SK-N-MC (cell line): ENCODE measurements around the gene DIMT1.

Source experiments
- DNase-seq: peaks from one replicate; pipeline ENCODE4 v3.0.0-alpha.2; 2011; ENCODE audit warnings: low read depth, low spot score
- H3K27ac ChIP-seq: fragments of 200-600 bp; sonication (generic); 2 replicates; pipeline ENCODE4 v1.5.1; 2016; ENCODE audit warnings: mixed run types
- H3K36me3 ChIP-seq: fragments of 200-600 bp; sonication (generic); 2 replicates; pipeline ENCODE4 v1.6.1; 2017; ENCODE audit warnings: antibody characterized with exemption, low read length, mixed read lengths; ENCODE audit not compliant: insufficient read depth
- H3K4me3 ChIP-seq: fragments of 200-600 bp; sonication (generic); 2 replicates; pipeline ENCODE4 v1.5.1; 2016
- H3K9ac ChIP-seq: fragments of 200-600 bp; sonication (generic); 2 replicates; pipeline ENCODE4 v1.8.0; 2017; ENCODE audit warnings: mixed run types, mixed read lengths; ENCODE audit not compliant: insufficient read length
- H3K9me3 ChIP-seq: fragments of 200-600 bp; sonication (generic); 2 replicates; pipeline ENCODE4 v1.6.1; 2017; ENCODE audit warnings: low read depth, mild to moderate bottlenecking, antibody characterized with exemption, low read length, moderate library complexity, mixed read lengths
- EZH2 ChIP-seq: fragments of 200-600 bp; sonication (generic); IDR thresholded peaks from one replicate; pipeline ENCODE4 v1.6.1; 2017; ENCODE audit warnings: antibody characterized with exemption
- FOXP2 ChIP-seq: optimal IDR thresholded peaks from 2 replicates; pipeline ENCODE3; 2011; ENCODE audit warnings: mild to moderate bottlenecking, moderate library complexity; ENCODE audit not compliant: insufficient read depth; ENCODE audit errors: extremely low read length, control extremely low read depth
- POLR2AphosphoS5 ChIP-seq: IDR thresholded peaks from 2 replicates; pipeline ENCODE4 v1.6.1; 2012; ENCODE audit warnings: mild to moderate bottlenecking, low read depth, low read length, borderline replicate concordance

The DIMT1 gene

DNA sequence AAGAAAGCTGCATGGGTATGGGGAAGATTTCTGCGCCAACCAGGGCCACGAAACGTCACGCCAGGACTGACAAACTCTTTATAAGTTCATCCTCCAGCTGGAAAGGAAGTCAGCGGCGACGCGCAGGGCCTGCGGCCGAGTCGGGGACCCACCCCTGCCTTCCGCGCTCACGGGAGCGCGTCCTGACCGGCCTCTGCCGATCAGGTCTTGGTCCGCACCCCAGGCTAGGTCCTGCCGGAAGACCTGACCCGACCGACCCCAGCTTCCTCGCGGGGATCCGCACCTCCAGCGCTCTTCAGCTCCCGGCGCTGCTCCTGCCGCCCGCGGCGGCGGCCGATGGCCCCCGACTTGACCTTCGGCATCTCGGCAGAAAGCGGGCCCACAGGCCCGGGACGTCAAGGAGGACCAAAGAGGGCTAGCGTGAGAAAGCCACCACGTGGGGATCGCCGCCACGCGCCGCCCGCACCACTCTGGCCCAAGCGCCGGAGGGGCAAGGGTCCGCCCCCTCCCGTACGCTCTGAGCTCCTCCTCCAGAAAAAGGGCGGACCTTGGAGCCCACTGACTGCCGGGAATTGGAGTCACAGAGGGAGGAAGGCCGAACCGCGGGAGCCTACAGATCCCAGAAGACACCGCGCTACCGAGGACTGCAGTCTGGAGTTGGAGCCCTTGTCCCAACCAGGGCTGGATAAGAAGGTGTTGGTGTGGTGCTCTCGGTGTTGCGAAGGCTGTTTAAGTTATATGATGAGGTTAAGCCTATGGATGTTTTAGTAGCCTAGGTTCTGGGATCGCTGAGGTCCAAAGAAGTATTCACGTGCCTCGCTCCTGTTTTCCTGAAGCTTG lies at the start of gene DIMT1:
DIMT1 (minus strand) TSS at position 495 of the 840 bp plus-strand sequence; CDS start at position 362, 133 bp downstream.
- Histone ChIP-seq H3K27ac (peak within 1 kb of the TSS; percentile 94), H3K9me3 (no peaks in the 10 kb centered on the region), H3K4me3 (peak within 1 kb of the TSS; percentile 94), H3K9ac (peak within 1 kb of the TSS; percentile 91), H3K36me3 (peaks cover 21% of the 10 kb centered on the region)
- TF ChIP-seq FOXP2: no peak
- no peak for TF ChIP-seq EZH2
- TF ChIP-seq POLR2AphosphoS5: peak; percentile 98
- peak; percentile 79 for DNase-seq

GRCh38 chr5:62450259-62450658 lies 46.6 kb upstream of the DIMT1 start:
- TF ChIP-seq EZH2 (no peak), POLR2AphosphoS5 (no peak), FOXP2 (no peak)
- no peak overlapping the region for H3K27ac ChIP-seq
- no peaks in the 10 kb centered on the region for H3K9me3 ChIP-seq
- peaks cover 35% of the 10 kb centered on the region for H3K36me3 ChIP-seq
- H3K9ac ChIP-seq: no peak overlapping the region
- DNase-seq: no peak
- no peak overlapping the region for H3K4me3 ChIP-seq

- Histone ChIP-seq H3K4me3 (no peak overlapping the region), H3K9ac (no peak overlapping the region), H3K27ac (no peak overlapping the region), H3K9me3 (no peaks in the 10 kb centered on the region), H3K36me3 (peaks cover 37% of the 10 kb centered on the region)
- TF ChIP-seq POLR2AphosphoS5 (no peak), FOXP2 (no peak), EZH2 (no peak)
- no peak for DNase-seq
Observed at GRCh38 chr5:62448528-62448927, 44.8 kb upstream of the DIMT1 start.

- no peak overlapping the region for H3K4me3 ChIP-seq
Observed at GRCh38 chr5:62432621-62433064, 28.9 kb upstream of the DIMT1 start.

DNA sequence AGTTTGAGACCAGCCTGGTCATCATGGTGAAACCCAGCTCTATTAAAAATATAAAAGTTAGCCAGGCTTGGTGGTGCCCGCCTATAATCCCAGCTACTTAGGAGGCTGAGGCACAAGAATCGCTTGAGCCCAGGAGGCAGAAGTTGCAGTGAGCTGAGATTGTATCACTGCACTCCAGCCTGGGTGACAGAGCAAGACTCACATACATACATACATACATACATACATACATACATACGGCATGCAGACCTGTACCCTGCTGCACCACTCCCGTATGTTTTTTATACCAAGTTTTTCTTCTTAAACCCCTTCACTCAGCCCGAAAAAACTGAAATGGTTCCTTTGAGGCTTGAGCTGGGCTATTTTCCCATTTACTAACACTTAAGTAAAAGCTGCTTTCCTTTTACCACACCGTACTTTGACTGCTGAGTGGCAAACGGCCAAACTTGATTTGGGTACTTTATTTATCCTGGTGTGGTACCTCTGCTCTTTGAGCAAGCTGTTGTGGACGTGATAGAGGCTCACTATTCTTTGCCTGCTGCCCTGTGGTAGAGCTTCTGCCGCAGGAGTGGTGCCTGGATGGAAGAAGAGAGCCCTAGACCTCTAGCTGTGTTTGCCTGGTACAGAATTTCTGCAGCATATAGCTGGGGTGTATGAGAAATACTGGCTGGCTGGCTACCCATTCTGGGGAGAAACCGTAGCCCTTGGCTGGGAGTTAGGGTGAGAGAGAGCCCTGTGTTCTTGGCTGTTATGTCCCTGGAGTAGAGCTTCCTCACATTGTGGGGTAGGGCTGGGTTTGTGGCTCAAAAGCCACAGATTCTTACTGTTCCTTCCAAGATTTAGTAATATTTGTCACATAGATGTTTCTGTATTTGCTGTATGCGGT lies 28.3 kb upstream of the DIMT1 start:
- no peak overlapping the region for H3K4me3 ChIP-seq
- no peaks in the 10 kb centered on the region for H3K36me3 ChIP-seq
- H3K27ac ChIP-seq: peak overlapping the region; percentile 55; the same call in 1 of the 2 replicates
- no peaks in the 10 kb centered on the region for H3K9me3 ChIP-seq
- no peak for DNase-seq
- TF ChIP-seq FOXP2: no peak
- TF ChIP-seq POLR2AphosphoS5: no peak
- no peak for TF ChIP-seq EZH2
- no peak overlapping the region for H3K9ac ChIP-seq

More at GRCh38 chr5:62432621-62433064, 28.9 kb upstream of the DIMT1 start:
- no peak for TF ChIP-seq EZH2
- TF ChIP-seq FOXP2: no peak
- TF ChIP-seq POLR2AphosphoS5: no peak
- Histone ChIP-seq H3K9ac (no peak overlapping the region), H3K9me3 (no peaks in the 10 kb centered on the region), H3K27ac (no peak overlapping the region), H3K36me3 (no peaks in the 10 kb centered on the region)
- DNase-seq: no peak

GRCh38 chr5:62424763-62425162 lies 21.1 kb upstream of the DIMT1 start:
- no peaks in the 10 kb centered on the region for H3K9me3 ChIP-seq
- DNase-seq: no peak
- no peak overlapping the region for H3K4me3 ChIP-seq
- H3K9ac ChIP-seq: no peak overlapping the region
- no peak overlapping the region for H3K27ac ChIP-seq
- H3K36me3 ChIP-seq: no peaks in the 10 kb centered on the region
- TF ChIP-seq POLR2AphosphoS5 (no peak), EZH2 (no peak), FOXP2 (no peak)

GRCh38 chr5:62421414-62421813 lies 17.7 kb upstream of the DIMT1 start:
- H3K27ac ChIP-seq: no peak overlapping the region
- no peak overlapping the region for H3K4me3 ChIP-seq
- H3K9ac ChIP-seq: no peak overlapping the region
- H3K9me3 ChIP-seq: no peaks in the 10 kb centered on the region
- no peak for DNase-seq
- no peak for TF ChIP-seq EZH2
- TF ChIP-seq FOXP2: no peak
- no peak for TF ChIP-seq POLR2AphosphoS5
- no peaks in the 10 kb centered on the region for H3K36me3 ChIP-seq

GRCh38 chr5:62419609-62420008 lies 15.9 kb upstream of the DIMT1 start:
- TF ChIP-seq EZH2: no peak
- TF ChIP-seq POLR2AphosphoS5: no peak
- no peak for TF ChIP-seq FOXP2
- no peaks in the 10 kb centered on the region for H3K36me3 ChIP-seq
- no peak overlapping the region for H3K4me3 ChIP-seq
- no peak overlapping the region for H3K9ac ChIP-seq
- H3K27ac ChIP-seq: no peak overlapping the region
- H3K9me3 ChIP-seq: no peaks in the 10 kb centered on the region
- no peak for DNase-seq
